Hepatocyte (in vitro differentiated cells): Measurements from ENCODE around the gene HOXD13.

Experiments
- EZH2 ChIP-seq: fragments of 200-600 bp; sonication (generic); IDR thresholded peaks from 2 replicates; pipeline ENCODE4 v1.6.1; 2016; ENCODE audit warnings: antibody characterized with exemption, mild to moderate bottlenecking, borderline replicate concordance
- EZH2phosphoT487 ChIP-seq: fragments of 200-600 bp; sonication (generic); IDR thresholded peaks from one replicate; pipeline ENCODE4 v1.6.1; 2018; ENCODE audit warnings: antibody characterized with exemption, mild to moderate bottlenecking, low read depth, moderate library complexity; ENCODE audit not compliant: unreplicated experiment, severe bottlenecking
- TF ChIP-seq, protein P1 (sequence below): fragments of 200-600 bp; sonication (generic); IDR thresholded peaks from 2 replicates; pipeline ENCODE4 v1.5.1; 2016; ENCODE audit warnings: antibody characterized with exemption, mild to moderate bottlenecking; ENCODE audit not compliant: poor library complexity

- TF ChIP-seq, protein P1, sequence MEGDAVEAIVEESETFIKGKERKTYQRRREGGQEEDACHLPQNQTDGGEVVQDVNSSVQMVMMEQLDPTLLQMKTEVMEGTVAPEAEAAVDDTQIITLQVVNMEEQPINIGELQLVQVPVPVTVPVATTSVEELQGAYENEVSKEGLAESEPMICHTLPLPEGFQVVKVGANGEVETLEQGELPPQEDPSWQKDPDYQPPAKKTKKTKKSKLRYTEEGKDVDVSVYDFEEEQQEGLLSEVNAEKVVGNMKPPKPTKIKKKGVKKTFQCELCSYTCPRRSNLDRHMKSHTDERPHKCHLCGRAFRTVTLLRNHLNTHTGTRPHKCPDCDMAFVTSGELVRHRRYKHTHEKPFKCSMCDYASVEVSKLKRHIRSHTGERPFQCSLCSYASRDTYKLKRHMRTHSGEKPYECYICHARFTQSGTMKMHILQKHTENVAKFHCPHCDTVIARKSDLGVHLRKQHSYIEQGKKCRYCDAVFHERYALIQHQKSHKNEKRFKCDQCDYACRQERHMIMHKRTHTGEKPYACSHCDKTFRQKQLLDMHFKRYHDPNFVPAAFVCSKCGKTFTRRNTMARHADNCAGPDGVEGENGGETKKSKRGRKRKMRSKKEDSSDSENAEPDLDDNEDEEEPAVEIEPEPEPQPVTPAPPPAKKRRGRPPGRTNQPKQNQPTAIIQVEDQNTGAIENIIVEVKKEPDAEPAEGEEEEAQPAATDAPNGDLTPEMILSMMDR, result no peak
- TF ChIP-seq EZH2, result peak; percentile 38
- no peak for TF ChIP-seq EZH2phosphoT487
Measured at GRCh38 chr2:176099159-176099727, 6.7 kb downstream of the HOXD13 start.
